HG02943 (cell line): ENCODE data around the gene CD300LG.
"Not testable (repeated sequence)": the region's sequence is repeated elsewhere in the genome, so short reads cannot be mapped to it uniquely, and the experiment has no call there.

Experiments
- ATAC-seq: cut with Tn5 transposase; IDR thresholded peaks from one replicate; pipeline ENCODE4 v1.9.1; 2021; ENCODE audit warnings: mild to moderate bottlenecking, low read depth, moderate library complexity; ENCODE audit not compliant: unreplicated experiment

Gene CD300LG

GRCh38 chr17:43823350-43824084 lies 23.5 kb upstream of the CD300LG start:
- ATAC-seq, result no peak

- ATAC-seq, result no peak
These were observed 21.4 kb upstream of the CD300LG start for GRCh38 chr17:43825567-43825966.

- no peak for ATAC-seq
These were observed 20.8 kb upstream of the CD300LG start for GRCh38 chr17:43826206-43826605.

GRCh38 chr17:43827596-43827995 lies 19.4 kb upstream of the CD300LG start:
- no peak for ATAC-seq

- ATAC-seq, result no peak
These were observed 17.2 kb upstream of the CD300LG start for GRCh38 chr17:43829738-43830137.

GRCh38 chr17:43830510-43831140 lies 16.4 kb upstream of the CD300LG start:
- no peak for ATAC-seq

- ATAC-seq, result no peak
These were observed 15.3 kb upstream of the CD300LG start for GRCh38 chr17:43831633-43832032.

GRCh38 chr17:43832168-43832975 lies 14.6 kb upstream of the CD300LG start:
- ATAC-seq, result no peak

GRCh38 chr17:43832976-43833829 lies 13.8 kb upstream of the CD300LG start, which contains the start of gene MPP3:
TSS of gene MPP3 (minus strand) at chr17:43833146. CDS start at chr17:43831906, 1,240 bp downstream.
- ATAC-seq, result no peak

- ATAC-seq, result no peak
These were observed 12.9 kb upstream of the CD300LG start for GRCh38 chr17:43834106-43834505.

- no peak for ATAC-seq
These were observed 7.3 kb upstream of the CD300LG start for GRCh38 chr17:43839670-43840108.

- ATAC-seq, result no peak
These were observed 6.2 kb upstream of the CD300LG start for GRCh38 chr17:43840814-43841213.

GRCh38 chr17:43841282-43841681 lies 5.7 kb upstream of the CD300LG start:
- no peak for ATAC-seq

- ATAC-seq, result not testable (repeated sequence)
These were observed 4.6 kb upstream of the CD300LG start for GRCh38 chr17:43842091-43842974.

- no peak for ATAC-seq
These were observed 4.0 kb upstream of the CD300LG start for GRCh38 chr17:43842975-43843325.

GRCh38 chr17:43844241-43844640 lies 2.7 kb upstream of the CD300LG start:
- ATAC-seq, result no peak

GRCh38 chr17:43845766-43846165 lies 1.2 kb upstream of the CD300LG start:
- no peak for ATAC-seq

GRCh38 chr17:43846221-43846712 lies 709 bp upstream of the CD300LG start:
- no peak for ATAC-seq

GRCh38 chr17:43848601-43849000 lies 1.6 kb downstream of the CD300LG start:
- ATAC-seq, result no peak
